ENCODE data around the gene PRKCE. TPM values are rescaled to one million over a fixed set of nuclear protein-coding genes. Genes with fewer than 3 reads are reported as not detected.
A peak's percentile ranks its signal among the peaks of the same experiment; 100 is the strongest.

PRKCE gene
- total RNA-seq, 1 experiment from 2014 or later: 14.8 TPM

DNA sequence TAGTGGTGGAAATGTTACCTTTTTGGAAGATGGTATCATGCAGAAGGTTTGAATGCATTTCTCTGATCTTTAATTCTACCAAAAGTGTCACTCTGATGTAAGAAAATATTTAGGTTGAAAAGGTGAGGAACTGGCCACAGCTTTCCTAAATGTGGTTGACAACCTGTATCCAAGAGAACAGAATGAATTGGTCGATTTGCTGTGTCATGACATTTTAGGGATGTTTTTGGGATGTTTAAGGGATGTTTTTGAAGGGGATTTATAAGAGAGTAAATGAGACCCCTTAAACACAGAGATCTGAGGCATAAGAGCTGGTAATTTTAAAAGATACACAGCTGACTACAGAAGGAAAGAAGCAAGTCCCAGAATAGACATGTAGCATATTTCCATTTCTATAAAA lies 375.0 kb downstream of the PRKCE start:
- no peak for DNase-seq (ENCODE audit: low read depth, low spot score)

DNA sequence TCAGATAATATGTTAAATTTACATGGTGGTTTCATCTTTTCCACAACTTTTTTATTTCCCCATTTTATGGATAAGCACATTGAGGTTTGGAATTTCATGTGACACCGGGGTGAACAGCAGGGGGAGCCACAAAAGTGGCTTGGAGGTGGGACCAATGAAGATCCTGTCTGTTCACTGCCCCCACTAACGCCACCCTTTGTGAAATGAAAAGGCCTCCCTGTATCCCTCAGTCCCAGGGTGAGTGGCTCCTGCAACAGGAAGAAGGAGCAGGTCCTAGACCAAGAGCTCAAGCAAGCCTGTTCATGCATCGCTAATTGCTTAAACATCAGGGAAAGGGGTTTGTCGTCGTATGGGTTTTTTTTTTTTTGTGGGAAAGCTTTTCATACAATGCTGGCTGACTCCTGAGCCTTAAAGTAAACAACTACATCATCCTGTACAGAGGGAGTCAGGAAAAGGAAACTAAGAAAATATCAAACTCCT lies 377.9 kb downstream of the PRKCE start:
- POLR2A ChIA-PET: no interaction called here
- no peaks in the 10 kb centered on the region for H3K27me3 ChIP-seq (ENCODE audit: insufficient read depth, low read length)
- no peak for ATAC-seq
- no peak for DNase-seq (ENCODE audit: low read depth, low spot score)
- no peak for TF ChIP-seq ZFX (IDR thresholded peaks at IDR 0.05)
- TF ChIP-seq SRF (IDR thresholded peaks at IDR 0.05; ENCODE audit: low read depth): no peak
- TF ChIP-seq, protein P1, sequence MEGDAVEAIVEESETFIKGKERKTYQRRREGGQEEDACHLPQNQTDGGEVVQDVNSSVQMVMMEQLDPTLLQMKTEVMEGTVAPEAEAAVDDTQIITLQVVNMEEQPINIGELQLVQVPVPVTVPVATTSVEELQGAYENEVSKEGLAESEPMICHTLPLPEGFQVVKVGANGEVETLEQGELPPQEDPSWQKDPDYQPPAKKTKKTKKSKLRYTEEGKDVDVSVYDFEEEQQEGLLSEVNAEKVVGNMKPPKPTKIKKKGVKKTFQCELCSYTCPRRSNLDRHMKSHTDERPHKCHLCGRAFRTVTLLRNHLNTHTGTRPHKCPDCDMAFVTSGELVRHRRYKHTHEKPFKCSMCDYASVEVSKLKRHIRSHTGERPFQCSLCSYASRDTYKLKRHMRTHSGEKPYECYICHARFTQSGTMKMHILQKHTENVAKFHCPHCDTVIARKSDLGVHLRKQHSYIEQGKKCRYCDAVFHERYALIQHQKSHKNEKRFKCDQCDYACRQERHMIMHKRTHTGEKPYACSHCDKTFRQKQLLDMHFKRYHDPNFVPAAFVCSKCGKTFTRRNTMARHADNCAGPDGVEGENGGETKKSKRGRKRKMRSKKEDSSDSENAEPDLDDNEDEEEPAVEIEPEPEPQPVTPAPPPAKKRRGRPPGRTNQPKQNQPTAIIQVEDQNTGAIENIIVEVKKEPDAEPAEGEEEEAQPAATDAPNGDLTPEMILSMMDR (IDR thresholded peaks at IDR 0.05 in 2 of 3, conservative IDR thresholded peaks at IDR 0.05 in 1 of 3; ENCODE audit: borderline replicate concordance in 1 of 3, insufficient read depth in 1 of 3, low read depth in 2 of 3, low read length in 2 of 3): peak in 2 of 3 experiments; percentile 12 to 19; a peak in 2 of 6 replicates
- no peaks in the 10 kb centered on the region for H3K9me3 ChIP-seq (ENCODE audit: control insufficient read depth in 1 of 2, insufficient read depth in 1 of 2, low read depth in 1 of 2, low read length in 2 of 2)
- H3K79me2 ChIP-seq (ENCODE audit: insufficient read depth, low read length): no peaks in the 10 kb centered on the region
- no peak overlapping the region for H3K9ac ChIP-seq (ENCODE audit: low read length)
- H3K4me2 ChIP-seq (ENCODE audit: low read length): no peak overlapping the region
- no peak overlapping the region for H2AFZ ChIP-seq (ENCODE audit: low read depth, low read length, poor library complexity, severe bottlenecking)
- no TSS peak for BruUV-seq (replicated peaks)
- H3K4me3 ChIP-seq (replicated peaks in 1 of 2; ENCODE audit: low read depth in 1 of 2, low read length in 2 of 2): no peak overlapping the region
- RAD21 ChIA-PET (ENCODE audit: low non-redundant PET in 1 of 2, low total read pairs in 2 of 2, uncharacterized antibody in 2 of 2, unreplicated experiment in 2 of 2): no interaction called here
- H3K36me3 ChIP-seq (ENCODE audit: control insufficient read depth in 1 of 2, insufficient read depth in 2 of 2, low read length in 2 of 2): no peaks in the 10 kb centered on the region
- intact Hi-C loops (cut with micrococcal nuclease): no loop called here
- H3K4me1 ChIP-seq (ENCODE audit: control insufficient read depth in 1 of 2, insufficient read depth in 2 of 2, low read length in 2 of 2): no peaks in the 10 kb centered on the region
- no peak overlapping the region for H3K27ac ChIP-seq (ENCODE audit: low read depth, low read length)
- no peaks in the 10 kb centered on the region for H3K9me2 ChIP-seq (ENCODE audit: insufficient read depth)
- CTCF ChIA-PET: interaction anchor here (0.7 to 1.1 kb wide), 2 partner anchors 31 to 114 kb away, joined by 3 to 4 read pairs; no protein-coding TSS in a partner anchor
- H4K20me1 ChIP-seq (ENCODE audit: insufficient read depth): no peaks in the 10 kb centered on the region

More for the DNA sequence above, 375.0 kb downstream of the PRKCE start:
- ATAC-seq: no peak
- Histone ChIP-seq H3K4me2 (ENCODE audit: low read length) (no peak overlapping the region), H3K9me3 (ENCODE audit: control insufficient read depth in 1 of 2, insufficient read depth in 1 of 2, low read depth in 1 of 2, low read length in 2 of 2) (no peaks in the 10 kb centered on the region), H2AFZ (ENCODE audit: low read depth, low read length, poor library complexity, severe bottlenecking) (no peak overlapping the region), H3K4me1 (ENCODE audit: control insufficient read depth in 1 of 2, insufficient read depth in 2 of 2, low read length in 2 of 2) (no peaks in the 10 kb centered on the region), H3K79me2 (ENCODE audit: insufficient read depth, low read length) (no peaks in the 10 kb centered on the region), H3K9me2 (ENCODE audit: insufficient read depth) (no peaks in the 10 kb centered on the region), H3K4me3 (replicated peaks in 1 of 2; ENCODE audit: low read depth in 1 of 2, low read length in 2 of 2) (no peak overlapping the region), H3K36me3 (ENCODE audit: control insufficient read depth in 1 of 2, insufficient read depth in 2 of 2, low read length in 2 of 2) (no peaks in the 10 kb centered on the region), H4K20me1 (ENCODE audit: insufficient read depth) (no peaks in the 10 kb centered on the region), H3K9ac (ENCODE audit: low read length) (no peak overlapping the region), H3K27ac (ENCODE audit: low read depth, low read length) (no peak overlapping the region), H3K27me3 (ENCODE audit: insufficient read depth, low read length) (no peaks in the 10 kb centered on the region)
- intact Hi-C loops (cut with micrococcal nuclease): no loop called here
- no TSS peak for BruUV-seq (replicated peaks)
- TF ChIP-seq YY1 (IDR thresholded peaks at IDR 0.05; ENCODE audit: extremely low read depth, insufficient replicate concordance, low read depth, low read length) (no peak), ZFX (IDR thresholded peaks at IDR 0.05) (no peak), JUND (IDR thresholded peaks at IDR 0.05) (no peak), RAD21 (IDR thresholded peaks at IDR 0.05; ENCODE audit: low read depth) (no peak), ZNF274 (IDR thresholded peaks at IDR 0.05; ENCODE audit: low read depth, low read length) (no peak)
- CTCF ChIA-PET: no interaction called here
- POLR2A ChIA-PET: no interaction called here
- RAD21 ChIA-PET (ENCODE audit: low non-redundant PET in 1 of 2, low total read pairs in 2 of 2, uncharacterized antibody in 2 of 2, unreplicated experiment in 2 of 2): no interaction called here
